HL-60 (cell line): Measurements from ENCODE around the gene PARP3.

Source experiments
- CTCF ChIP-seq: IDR thresholded peaks from one replicate; pipeline ENCODE4 v1.5.1; 2011; ENCODE audit warnings: low read length, control low read depth, inconsistent platforms; ENCODE audit not compliant: insufficient read depth
- POLR2AphosphoS5 ChIP-seq: IDR thresholded peaks from 2 replicates; pipeline ENCODE4 v1.6.1; 2012; ENCODE audit warnings: low read depth
- REST ChIP-seq: IDR thresholded peaks from 2 replicates; pipeline ENCODE4 v1.6.1; 2012; ENCODE audit warnings: low read depth; ENCODE audit not compliant: insufficient replicate concordance

- TF ChIP-seq CTCF (no peak), POLR2AphosphoS5 (no peak), REST (no peak)
Observed at GRCh38 chr3:51985063-51985462, 42.9 kb downstream of the PARP3 start.
